Prostate gland (tissue), 2 donors: ENCODE measurements around the gene ACSF3. TPM values are rescaled to one million over a fixed set of nuclear protein-coding genes. Genes with fewer than 3 reads are reported as not detected.

Experiments used
- DNase-seq: peaks from one replicate; pipeline ENCODE4 v3.0.0-alpha.2; 2019; ENCODE audit warnings: low spot score
- H3K27ac ChIP-seq, 2 donors: fragments of 200-600 bp; sonication (generic); 2 replicates each; pipeline ENCODE4 v1.5.1; 2017 to 2019
- H3K27me3 ChIP-seq: fragments of 200-600 bp; sonication (generic); replicated peaks from 2 replicates; pipeline ENCODE4 v1.5.1; 2019; ENCODE audit not compliant: insufficient read depth
- H3K36me3 ChIP-seq, 2 donors: fragments of 200-600 bp; sonication (generic); 1 replicate in 1 of 2; 2 replicates in 1 of 2; pipeline versions ENCODE4 v1.5.1 to v1.8.1; 2017 to 2019
- H3K4me1 ChIP-seq: fragments of 200-600 bp; sonication (generic); replicated peaks from 2 replicates; pipeline ENCODE4 v1.5.1; 2019
- H3K4me3 ChIP-seq, 2 donors: fragments of 200-600 bp; sonication (generic); 2 replicates each; pipeline ENCODE4 v1.5.1; 2017 to 2019
- H3K9me3 ChIP-seq: fragments of 200-600 bp; sonication (generic); 2 replicates; pipeline ENCODE4 v1.5.1; 2017
- CTCF ChIP-seq, 4 experiments: fragments of 200-600 bp in 2 of 4; fragments of 450-650 bp in 2 of 4; sonication (generic) in 2 of 4; IDR thresholded peaks; 1 replicate in 3 of 4; 2 replicates in 1 of 4; pipeline ENCODE4 v1.5.1; 2016 to 2019; ENCODE audit warnings: antibody characterized with exemption in 4 of 4, mild to moderate bottlenecking in 2 of 4, moderate library complexity in 2 of 4
- POLR2A ChIP-seq: fragments of 450-650 bp; IDR thresholded peaks from one replicate; pipeline ENCODE4 v1.6.1; 2016; ENCODE audit warnings: antibody characterized with exemption, mild to moderate bottlenecking
- POLR2AphosphoS5 ChIP-seq: sonication (generic); formaldehyde crosslinking; IDR thresholded peaks from one replicate; pipeline ENCODE4 v1.6.1; 2017; ENCODE audit warnings: antibody characterized with exemption
- WGBS: methylation state at CpG from one replicate; pipeline ENCODE4 v1.1.5; 2018; 5-methylcytosine and 5-hydroxymethylcytosine counted together
- intact Hi-C: fragments of 100-400 bp; cut with DNase I; formaldehyde crosslinking; loops from one replicate; pipeline ENCODE4 v1.14.2; 2022
- total RNA-seq, 2 donors: library from RNA; depleted of rRNA; stranded (reverse); fragments of >200 nt; gene quantifications; one replicate each; pipeline ENCODE4 v1.1.0, GENCODE V29; 2016

Gene ACSF3
- total RNA-seq, 2 donors from 2014 or later: 42.1 to 80.5 TPM

GRCh38 chr16:89074803-89075688 is 18.6 kb upstream of the ACSF3 start:
- no peak for DNase-seq
- 90% methylated on average over 36 of the region's 37 CpGs for WGBS
- no peaks in the 10 kb centered on the region for H3K4me1 ChIP-seq
- intact Hi-C loops: no loop called here
- no peak overlapping the region for H3K4me3 ChIP-seq
- no peak for TF ChIP-seq POLR2A
- TF ChIP-seq POLR2AphosphoS5: no peak
- TF ChIP-seq CTCF (IDR thresholded peaks at IDR 0.05): no peak
- no peaks in the 10 kb centered on the region for H3K36me3 ChIP-seq
- H3K27ac ChIP-seq: no peak overlapping the region
- no peaks in the 10 kb centered on the region for H3K27me3 ChIP-seq
- H3K9me3 ChIP-seq: no peaks in the 10 kb centered on the region

GRCh38 chr16:89076159-89076558 is 17.5 kb upstream of the ACSF3 start:
- no peak for TF ChIP-seq POLR2AphosphoS5
- no peak for TF ChIP-seq POLR2A
- TF ChIP-seq CTCF (IDR thresholded peaks at IDR 0.05): no peak
- Histone ChIP-seq H3K36me3 (no peaks in the 10 kb centered on the region), H3K4me3 (no peak overlapping the region), H3K27ac (no peak overlapping the region), H3K27me3 (no peaks in the 10 kb centered on the region), H3K4me1 (no peaks in the 10 kb centered on the region), H3K9me3 (no peaks in the 10 kb centered on the region)
- intact Hi-C loops: no loop called here
- DNase-seq: no peak
- 91% methylated on average over 14 of the region's 14 CpGs for WGBS

- DNase-seq: no peak
- H3K4me1 ChIP-seq: no peaks in the 10 kb centered on the region
- H3K27ac ChIP-seq: no peak overlapping the region
- no peaks in the 10 kb centered on the region for H3K27me3 ChIP-seq
- H3K9me3 ChIP-seq: no peaks in the 10 kb centered on the region
- H3K36me3 ChIP-seq: no peaks in the 10 kb centered on the region
- no peak overlapping the region for H3K4me3 ChIP-seq
- intact Hi-C loops: no loop called here
- 82% methylated on average over 16 of the region's 16 CpGs for WGBS
- TF ChIP-seq POLR2AphosphoS5 (no peak), CTCF (IDR thresholded peaks at IDR 0.05) (no peak), POLR2A (no peak)
Observed at GRCh38 chr16:89077076-89077475, 16.6 kb upstream of the ACSF3 start.

GRCh38 chr16:89078172-89078571 is 15.5 kb upstream of the ACSF3 start:
- TF ChIP-seq POLR2A: no peak
- no peak for TF ChIP-seq CTCF (IDR thresholded peaks at IDR 0.05)
- TF ChIP-seq POLR2AphosphoS5: no peak
- no peak for DNase-seq
- Histone ChIP-seq H3K27me3 (no peaks in the 10 kb centered on the region), H3K27ac (no peak overlapping the region), H3K4me3 (no peak overlapping the region), H3K36me3 (no peaks in the 10 kb centered on the region), H3K9me3 (no peaks in the 10 kb centered on the region), H3K4me1 (no peaks in the 10 kb centered on the region)
- 82% methylated on average over 8 of the region's 8 CpGs for WGBS
- intact Hi-C loops: no loop called here

GRCh38 chr16:89079434-89079980 is 14.1 kb upstream of the ACSF3 start:
- no peaks in the 10 kb centered on the region for H3K36me3 ChIP-seq
- TF ChIP-seq CTCF (IDR thresholded peaks at IDR 0.05) (no peak), POLR2A (no peak), POLR2AphosphoS5 (no peak)
- intact Hi-C loops: no loop called here
- no peak overlapping the region for H3K4me3 ChIP-seq
- no peak for DNase-seq
- H3K9me3 ChIP-seq: no peaks in the 10 kb centered on the region
- no peaks in the 10 kb centered on the region for H3K4me1 ChIP-seq
- no peaks in the 10 kb centered on the region for H3K27me3 ChIP-seq
- no peak overlapping the region for H3K27ac ChIP-seq
- 89% methylated on average over 19 of the region's 19 CpGs for WGBS
